Cardiac fibroblast (primary cell): ENCODE data around the gene CDK6.

ENCODE experiments used
- DNase-seq, 2 donors: peaks; one replicate each; pipeline versions ENCODE4 v3.0.0 to v3.0.0-alpha.2; 2010; ENCODE audit warnings: low read depth in 2 of 2
- H3K4me3 ChIP-seq, 2 donors: replicated peaks in 1 of 2; 1 replicate in 1 of 2; 2 replicates in 1 of 2; pipeline ENCODE4 v1.5.1; 2011; ENCODE audit warnings: low read depth in 2 of 2, low read length in 2 of 2, mild to moderate bottlenecking in 2 of 2, moderate library complexity in 1 of 2
- CTCF ChIP-seq: IDR thresholded peaks from one replicate; pipeline ENCODE4 v1.5.1; 2011; ENCODE audit warnings: low read depth, mild to moderate bottlenecking, low read length, inconsistent platforms

Gene CDK6

GRCh38 chr7:92650391-92650790 lies 186.0 kb downstream of the CDK6 start:
- TF ChIP-seq CTCF, result no peak
- no peak overlapping the region for H3K4me3 ChIP-seq

GRCh38 chr7:92648067-92648466 lies 188.3 kb downstream of the CDK6 start:
- no peak for TF ChIP-seq CTCF
- no peak overlapping the region for H3K4me3 ChIP-seq
- DNase-seq, result no peak

More at GRCh38 chr7:92650391-92650790, 186.0 kb downstream of the CDK6 start:
- DNase-seq, result no peak

GRCh38 chr7:92647652-92648051 lies 188.7 kb downstream of the CDK6 start:
- DNase-seq, result no peak
- no peak for TF ChIP-seq CTCF
- no peak overlapping the region for H3K4me3 ChIP-seq

GRCh38 chr7:92647011-92647625 lies 189.3 kb downstream of the CDK6 start:
- H3K4me3 ChIP-seq, result no peak overlapping the region
- no peak for DNase-seq
- no peak for TF ChIP-seq CTCF

GRCh38 chr7:92645114-92646061 lies 191.0 kb downstream of the CDK6 start:
- H3K4me3 ChIP-seq, result no peak overlapping the region
- TF ChIP-seq CTCF, result no peak
- peak; percentile 54 to 58 for DNase-seq

- no peak overlapping the region for H3K4me3 ChIP-seq
- DNase-seq, result peak; percentile 55 to 72
- no peak for TF ChIP-seq CTCF
These were observed 191.8 kb downstream of the CDK6 start for GRCh38 chr7:92644406-92645113.
